ENCODE results near the gene FIGNL2. TPM values are rescaled to one million over a fixed set of nuclear protein-coding genes. Genes with fewer than 3 reads are reported as not detected.
A peak's percentile ranks its signal among the peaks of the same experiment; 100 is the strongest.
"Not testable (repeated sequence)": the region's sequence is repeated elsewhere in the genome, so short reads cannot be mapped to it uniquely, and the experiment has no call there.

Gene FIGNL2
- total and polyA plus RNA-seq, 8 donors = under 0.01 to 1.4 (median 0.12) TPM; not detected in 3

GRCh38 chr12:51886021-51886710, 37.6 kb upstream of the FIGNL2 start:
- Histone ChIP-seq H3K9me3 (no peaks in the 10 kb centered on the region), H3K36me3 (no peaks in the 10 kb centered on the region), H3K4me1 (peaks cover 0 to 29% (median 14%) of the 10 kb centered on the region in 4 donors), H3K27ac (peak overlapping the region in 4 of 5 donors; percentile 24 to 74 (median 67)), H3K4me3 (no peak overlapping the region), H3K27me3 (peaks cover 0 to 36% (median 4%) of the 10 kb centered on the region in 3 donors)
- TF ChIP-seq POLR2AphosphoS5 (IDR thresholded peaks at IDR 0.05) = peak; percentile 79 to 91 (median 81)
- TF ChIP-seq POLR2A (IDR thresholded peaks at IDR 0.05) = no peak
- TF ChIP-seq CTCF (IDR thresholded peaks at IDR 0.05) = no peak
- no peak for TF ChIP-seq EP300 (IDR thresholded peaks at IDR 0.05)
- intact Hi-C loops (cut with DNase I; ENCODE audit: low total_unique reads) = no loop called here
- WGBS, 5 donors = 54 to 68% (median 63%) methylated on average over 10 of the region's 10 CpGs
- DNase-seq = peak in 1 of 2 donors; percentile 90

GRCh38 chr12:51885294-51886020, 36.9 kb upstream of the FIGNL2 start:
- H3K9me3 ChIP-seq; intact Hi-C loops (cut with DNase I; ENCODE audit: low total_unique reads); DNase-seq; H3K4me3 ChIP-seq; H3K36me3 ChIP-seq: not testable (repeated sequence)
- 66 to 79% (median 79%) methylated on average over 10 of the region's 10 CpGs for WGBS, 5 donors
- H3K4me1 ChIP-seq = peaks cover 0 to 26% (median 14%) of the 10 kb centered on the region in 4 donors
- peaks cover 0 to 29% (median 4%) of the 10 kb centered on the region in 3 donors for H3K27me3 ChIP-seq
- H3K27ac ChIP-seq = peak overlapping the region in 4 of 5 donors; percentile 51 to 74 (median 58)

GRCh38 chr12:51884676-51885229, 36.2 kb upstream of the FIGNL2 start:
- peak overlapping the region in 1 of 5 donors; percentile 74 for H3K27ac ChIP-seq
- no peaks in the 10 kb centered on the region for H3K36me3 ChIP-seq
- H3K9me3 ChIP-seq = no peaks in the 10 kb centered on the region
- intact Hi-C loops (cut with DNase I; ENCODE audit: low total_unique reads) = no loop called here
- peaks cover 0 to 25% (median 4%) of the 10 kb centered on the region in 3 donors for H3K27me3 ChIP-seq
- H3K4me1 ChIP-seq = peaks cover 0 to 26% (median 14%) of the 10 kb centered on the region in 4 donors
- TF ChIP-seq POLR2A (IDR thresholded peaks at IDR 0.05) (no peak), EP300 (IDR thresholded peaks at IDR 0.05) (no peak), CTCF (IDR thresholded peaks at IDR 0.05) (no peak), POLR2AphosphoS5 (IDR thresholded peaks at IDR 0.05) (no peak)
- H3K4me3 ChIP-seq = no peak overlapping the region
- no peak for DNase-seq
- WGBS, 5 donors = 78 to 89% (median 86%) methylated on average over 11 of the region's 11 CpGs

- peaks cover 0 to 20% (median 4%) of the 10 kb centered on the region in 3 donors for H3K27me3 ChIP-seq
- no peak overlapping the region for H3K27ac ChIP-seq
- no peak for TF ChIP-seq CTCF (IDR thresholded peaks at IDR 0.05)
- no peak for TF ChIP-seq POLR2AphosphoS5 (IDR thresholded peaks at IDR 0.05)
- no peak for TF ChIP-seq POLR2A (IDR thresholded peaks at IDR 0.05)
- no peak for TF ChIP-seq EP300 (IDR thresholded peaks at IDR 0.05)
- peaks cover 0 to 26% (median 14%) of the 10 kb centered on the region in 4 donors for H3K4me1 ChIP-seq
- no peak for DNase-seq
- WGBS, 5 donors = 84 to 89% (median 85%) methylated on average over 4 of the region's 4 CpGs
- H3K36me3 ChIP-seq = no peaks in the 10 kb centered on the region
- intact Hi-C loops (cut with DNase I; ENCODE audit: low total_unique reads) = no loop called here
- H3K4me3 ChIP-seq = no peak overlapping the region
- no peaks in the 10 kb centered on the region for H3K9me3 ChIP-seq
Observed at GRCh38 chr12:51883998-51884675, 35.6 kb upstream of the FIGNL2 start.
